ENCODE results near the gene GSC2.

Gene GSC2

GRCh38 chr22:19134176-19134831 is 15.8 kb downstream of the GSC2 start:
- no peak for DNase-seq (ENCODE audit: low spot score)
- TF ChIP-seq CTCF (IDR thresholded peaks at IDR 0.05; ENCODE audit: extremely low read depth, missing control alignments): no peak

GRCh38 chr22:19133561-19133960 is 16.5 kb downstream of the GSC2 start:
- TF ChIP-seq CTCF (IDR thresholded peaks at IDR 0.05; ENCODE audit: extremely low read depth, missing control alignments): no peak
- no peak for DNase-seq (ENCODE audit: low spot score)

GRCh38 chr22:19132693-19133400 is 17.2 kb downstream of the GSC2 start:
- no peak for TF ChIP-seq CTCF (IDR thresholded peaks at IDR 0.05; ENCODE audit: extremely low read depth, missing control alignments)
- no peak for DNase-seq (ENCODE audit: low spot score)

- no peak for TF ChIP-seq CTCF (IDR thresholded peaks at IDR 0.05; ENCODE audit: extremely low read depth, missing control alignments)
Measured at GRCh38 chr22:19132153-19132552, 17.9 kb downstream of the GSC2 start.

GRCh38 chr22:19131685-19132015 is 18.4 kb downstream of the GSC2 start:
- no peak for TF ChIP-seq CTCF (IDR thresholded peaks at IDR 0.05; ENCODE audit: extremely low read depth, missing control alignments)

More at GRCh38 chr22:19132153-19132552, 17.9 kb downstream of the GSC2 start:
- DNase-seq (ENCODE audit: low spot score): no peak

GRCh38 chr22:19130959-19131684 is 19.0 kb downstream of the GSC2 start, which contains the start of gene TSSK2:
Gene TSSK2 (plus strand): TSS chr22:19131308. CDS start chr22:19131400, 92 bp downstream.
- DNase-seq (ENCODE audit: low spot score): no peak
- no peak for TF ChIP-seq CTCF (IDR thresholded peaks at IDR 0.05; ENCODE audit: extremely low read depth, missing control alignments)

More at GRCh38 chr22:19131685-19132015, 18.4 kb downstream of the GSC2 start:
- no peak for DNase-seq (ENCODE audit: low spot score)

- TF ChIP-seq CTCF (IDR thresholded peaks at IDR 0.05; ENCODE audit: extremely low read depth, missing control alignments): no peak
- DNase-seq (ENCODE audit: low spot score): no peak
Measured at GRCh38 chr22:19129871-19130270, 20.2 kb downstream of the GSC2 start.
